Measurements from ENCODE around the gene ERBB4.

DNA sequence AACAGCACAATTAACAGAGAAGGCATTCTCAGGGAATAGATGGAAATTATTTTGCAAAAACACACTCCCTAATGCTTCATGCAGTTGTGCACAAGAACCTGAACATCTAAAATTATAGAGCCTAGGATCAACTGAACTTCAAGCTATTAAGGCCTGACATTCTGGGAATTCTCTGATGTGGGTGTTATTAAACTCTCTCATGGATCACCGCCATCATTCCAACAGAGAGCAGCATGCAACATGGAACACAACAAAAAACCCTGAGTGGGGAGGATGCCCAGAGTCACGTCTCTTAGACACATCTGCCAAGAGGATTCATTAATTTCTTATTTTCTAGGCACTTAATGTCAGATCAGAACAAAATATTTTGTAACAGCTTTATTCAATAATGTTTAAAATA is 543.8 kb downstream of the ERBB4 start:
- TF ChIP-seq POLR2A (IDR thresholded peaks at IDR 0.05) (no peak), EP300 (IDR thresholded peaks at IDR 0.05) (no peak)
- TF ChIP-seq, protein P1, sequence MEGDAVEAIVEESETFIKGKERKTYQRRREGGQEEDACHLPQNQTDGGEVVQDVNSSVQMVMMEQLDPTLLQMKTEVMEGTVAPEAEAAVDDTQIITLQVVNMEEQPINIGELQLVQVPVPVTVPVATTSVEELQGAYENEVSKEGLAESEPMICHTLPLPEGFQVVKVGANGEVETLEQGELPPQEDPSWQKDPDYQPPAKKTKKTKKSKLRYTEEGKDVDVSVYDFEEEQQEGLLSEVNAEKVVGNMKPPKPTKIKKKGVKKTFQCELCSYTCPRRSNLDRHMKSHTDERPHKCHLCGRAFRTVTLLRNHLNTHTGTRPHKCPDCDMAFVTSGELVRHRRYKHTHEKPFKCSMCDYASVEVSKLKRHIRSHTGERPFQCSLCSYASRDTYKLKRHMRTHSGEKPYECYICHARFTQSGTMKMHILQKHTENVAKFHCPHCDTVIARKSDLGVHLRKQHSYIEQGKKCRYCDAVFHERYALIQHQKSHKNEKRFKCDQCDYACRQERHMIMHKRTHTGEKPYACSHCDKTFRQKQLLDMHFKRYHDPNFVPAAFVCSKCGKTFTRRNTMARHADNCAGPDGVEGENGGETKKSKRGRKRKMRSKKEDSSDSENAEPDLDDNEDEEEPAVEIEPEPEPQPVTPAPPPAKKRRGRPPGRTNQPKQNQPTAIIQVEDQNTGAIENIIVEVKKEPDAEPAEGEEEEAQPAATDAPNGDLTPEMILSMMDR (IDR thresholded peaks at IDR 0.05): no peak
